Activated CD8-positive, alpha-beta T cell treated with anti-CD3 and anti-CD28 coated beads, Interleukin-2, amount 10 ng/mL, durations not matched to agents 7 days and 5 days (primary cell): ENCODE measurements around the gene STAMBP. TPM values are rescaled to one million over a fixed set of nuclear protein-coding genes. Genes with fewer than 3 reads are reported as not detected.

Experiments used
- ATAC-seq: fragments of 150-1000 bp; cut with Tn5 transposase; one replicate; pipeline ENCODE4 v1.10.0; 2021; ENCODE audit warnings: moderate library complexity
- CTCF ChIA-PET: fragments of 350-600 bp; sonication (Branson Sonifier 250); formaldehyde crosslinking; loops from one replicate; lab custom pipeline; 2021; ENCODE audit warnings: antibody characterized with exemption; lab: Charles Lee
- POLR2A ChIA-PET: fragments of 350-600 bp; sonication (Branson Sonifier 250); formaldehyde crosslinking; loops from one replicate; lab custom pipeline; 2021; ENCODE audit warnings: antibody characterized with exemption; lab: Charles Lee
- DNase-seq: peaks from one replicate; pipeline ENCODE4 v3.0.0-alpha.2; 2020
- H3K27ac Mint-ChIP-seq: one replicate; pipeline ENCODE4 v1.8.0; 2021; ENCODE audit warnings: mild to moderate bottlenecking, mixed read lengths
- H3K27me3 Mint-ChIP-seq: one replicate; pipeline ENCODE4 v1.8.0; 2021; ENCODE audit warnings: low read depth, mixed read lengths
- H3K36me3 Mint-ChIP-seq: one replicate; pipeline ENCODE4 v1.8.0; 2021; ENCODE audit warnings: low read depth, mixed read lengths
- H3K4me1 Mint-ChIP-seq: one replicate; pipeline ENCODE4 v1.8.0; 2021; ENCODE audit warnings: low read depth, mixed read lengths
- H3K4me3 Mint-ChIP-seq: one replicate; pipeline ENCODE4 v1.8.0; 2021; ENCODE audit warnings: mild to moderate bottlenecking, mixed read lengths
- H3K9me3 Mint-ChIP-seq: one replicate; pipeline ENCODE4 v1.8.0; 2022; ENCODE audit warnings: mixed read lengths; ENCODE audit not compliant: insufficient read depth
- total RNA-seq, 2 experiments: library from RNA; stranded (reverse); gene quantifications; one replicate each; pipeline ENCODE4 v1.2.3, GENCODE V29; 2021

STAMBP gene
- total RNA-seq, 2 experiments from 2014 or later = 33.6 to 34.9 TPM

DNA sequence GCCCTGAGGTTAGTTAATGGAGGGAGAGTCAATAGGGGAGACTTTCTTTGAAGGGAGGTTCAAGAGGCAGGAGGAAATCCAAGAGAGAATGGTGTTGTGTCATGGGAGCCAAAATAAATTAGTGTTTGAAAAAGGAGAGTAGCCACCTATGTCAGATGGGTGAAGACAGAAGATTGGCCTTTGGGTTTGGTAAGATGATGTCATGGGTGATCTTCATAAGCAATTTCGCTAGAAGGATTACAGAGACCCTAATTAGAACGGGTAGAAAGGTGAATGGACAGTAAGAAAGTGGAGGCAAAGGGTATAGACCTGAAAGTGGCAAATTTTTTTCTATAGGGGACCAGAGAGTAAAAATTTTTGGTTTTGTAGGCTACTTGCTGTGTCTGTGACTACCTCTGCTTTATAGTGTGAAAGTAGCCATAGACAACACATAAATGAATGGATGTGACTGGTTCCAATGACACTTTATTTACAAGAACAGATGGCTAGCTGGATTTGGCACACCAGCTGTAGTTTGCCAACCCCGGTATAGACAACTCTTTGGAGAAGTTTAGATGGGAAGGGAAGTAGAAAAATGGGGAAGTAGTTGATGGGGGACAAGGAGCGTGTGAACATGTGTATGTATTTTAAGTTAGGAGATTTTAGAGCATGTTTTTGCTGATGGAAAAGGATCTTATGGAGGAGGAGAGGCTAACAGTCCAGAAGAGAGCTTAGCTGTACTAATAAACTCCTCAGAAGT is 9.3 kb downstream of the STAMBP start:
- H3K36me3 Mint-ChIP-seq = peaks cover 25% of the 10 kb centered on the region
- H3K4me3 Mint-ChIP-seq = no peak overlapping the region
- CTCF ChIA-PET = interaction anchor here (1.2 to 2.3 kb wide), 3 partner anchors 10 to 497 kb away, joined by 6 to 12 read pairs (median 7); partner anchors contain the start of gene STAMBP
- ATAC-seq = no peak
- H3K9me3 Mint-ChIP-seq = no peaks in the 10 kb centered on the region
- POLR2A ChIA-PET = no interaction called here
- H3K4me1 Mint-ChIP-seq = peaks cover 2% of the 10 kb centered on the region
- no peak for DNase-seq
- H3K27ac Mint-ChIP-seq = no peak overlapping the region
- H3K27me3 Mint-ChIP-seq = no peaks in the 10 kb centered on the region

DNA sequence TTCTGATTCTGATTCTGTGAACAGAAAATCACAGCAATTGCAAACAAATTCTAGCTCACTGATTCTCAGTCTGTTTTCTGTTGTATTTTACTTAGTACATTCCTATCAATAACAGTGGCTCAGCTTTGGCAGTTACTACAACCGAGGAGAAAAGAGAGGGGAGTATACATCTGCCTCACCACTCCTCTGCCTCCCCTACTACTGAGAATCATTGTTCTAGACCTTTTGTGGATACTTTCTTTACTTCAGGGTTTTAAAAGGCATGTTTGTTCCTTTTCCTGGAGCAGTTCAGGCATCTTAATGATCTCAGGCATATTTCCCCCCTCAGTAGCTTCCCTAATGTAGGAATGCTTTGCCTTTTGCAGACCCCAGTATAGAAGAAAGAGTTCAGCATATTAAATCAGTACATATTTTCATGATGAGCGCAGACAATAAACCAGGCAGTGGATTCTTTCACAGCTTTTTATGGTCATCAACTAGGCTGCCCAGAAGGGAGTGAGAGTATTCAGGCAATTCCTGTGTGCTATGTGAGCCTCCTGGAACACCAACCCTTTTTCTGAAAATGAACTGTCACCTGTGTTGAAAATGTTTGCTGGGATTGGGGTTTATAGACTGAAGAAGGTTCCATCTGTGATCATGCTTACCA is 10.3 kb downstream of the STAMBP start:
- no peak for ATAC-seq
- POLR2A ChIA-PET = interaction anchor here (0.7 kb wide), 1 partner anchor 163 kb away, joined by 3 read pairs; no protein-coding TSS in a partner anchor
- H3K9me3 Mint-ChIP-seq = no peaks in the 10 kb centered on the region
- CTCF ChIA-PET = interaction anchor here (1.2 to 2.3 kb wide), 4 partner anchors 11 to 496 kb away, joined by 6 to 12 read pairs (median 8); partner anchors contain the start of gene STAMBP
- peaks cover 20% of the 10 kb centered on the region for H3K36me3 Mint-ChIP-seq
- H3K4me1 Mint-ChIP-seq = peaks cover 5% of the 10 kb centered on the region
- H3K27me3 Mint-ChIP-seq = no peaks in the 10 kb centered on the region
- DNase-seq = no peak
- H3K4me3 Mint-ChIP-seq = no peak overlapping the region
- H3K27ac Mint-ChIP-seq = no peak overlapping the region

DNA sequence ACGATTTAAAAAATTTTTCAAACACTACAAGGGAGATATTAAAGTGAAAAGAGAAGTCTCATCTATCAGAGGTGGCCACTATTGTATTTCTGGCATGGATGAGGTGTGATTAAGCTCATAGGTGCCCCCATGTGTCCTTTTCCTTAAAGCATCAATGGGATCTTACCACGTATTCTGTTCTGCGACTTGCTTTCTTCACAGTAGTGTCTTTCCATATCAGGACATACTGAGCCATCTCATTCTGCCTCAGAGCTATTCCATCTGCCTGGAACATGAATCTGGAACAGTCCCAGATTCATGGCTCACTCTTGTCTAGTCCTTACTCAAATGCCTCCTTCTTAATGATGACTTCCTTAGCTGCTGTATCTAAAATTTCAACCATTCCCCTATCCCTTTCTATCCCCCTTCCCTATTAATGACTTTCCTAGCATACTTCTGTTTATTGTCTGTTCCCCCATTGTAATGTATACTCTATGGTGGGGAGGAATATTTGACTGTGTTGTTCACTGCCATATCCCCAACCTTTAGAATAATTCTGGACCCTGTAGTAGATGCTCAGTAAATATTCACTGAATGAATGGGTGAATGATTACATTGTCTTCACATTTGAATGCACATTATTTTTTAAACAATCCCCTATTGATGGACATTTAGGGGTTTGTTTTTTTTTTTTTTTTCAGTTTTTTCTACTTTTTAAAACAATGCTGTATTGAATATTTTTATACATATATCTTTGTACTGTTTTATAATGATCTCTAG is 11.1 kb downstream of the STAMBP start:
- H3K27ac Mint-ChIP-seq = no peak overlapping the region
- POLR2A ChIA-PET = no interaction called here
- CTCF ChIA-PET = interaction anchor here (2.2 to 2.3 kb wide), 3 partner anchors 11 to 16 kb away, joined by 7 to 12 read pairs (median 8); partner anchors contain the start of gene STAMBP

DNA sequence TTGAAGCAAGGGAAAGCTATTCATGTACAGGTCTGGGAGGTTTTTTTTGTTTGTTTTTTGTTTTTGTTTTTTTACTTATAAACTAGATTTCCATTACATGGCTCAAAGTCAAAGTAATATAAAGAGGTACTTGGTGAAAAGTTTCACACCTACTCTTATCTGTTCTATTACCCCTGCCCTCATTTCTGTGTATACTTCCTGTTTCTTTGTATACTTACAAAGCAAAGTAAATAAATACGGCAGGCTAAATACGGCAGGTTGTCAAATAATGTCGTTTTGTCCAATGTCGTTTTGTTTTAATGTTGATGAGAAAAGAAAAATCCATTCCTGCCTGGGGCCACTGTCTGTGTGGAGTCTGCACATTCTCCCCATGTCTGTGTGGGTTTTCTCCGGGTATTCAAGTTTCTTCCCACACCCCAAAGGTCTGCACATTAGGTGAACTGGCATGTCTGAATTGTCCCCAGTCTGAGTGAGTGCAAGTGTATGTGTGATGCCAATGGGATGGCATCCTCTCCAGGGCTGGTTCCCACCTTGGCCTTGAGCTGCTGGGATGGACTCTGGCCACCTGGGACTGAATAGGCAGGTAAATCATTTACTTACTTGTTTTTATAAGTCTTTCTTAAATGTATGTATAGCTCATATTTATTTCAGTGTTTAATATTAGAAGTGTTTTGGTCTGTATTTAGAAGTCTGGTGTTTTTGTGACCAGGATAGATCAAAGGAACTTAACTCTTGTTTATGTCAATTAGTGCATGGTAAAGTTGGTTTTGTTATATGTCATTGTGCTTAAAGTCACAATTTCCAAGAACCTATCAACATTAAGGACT is 13.4 kb downstream of the STAMBP start:
- H3K4me1 Mint-ChIP-seq = peaks cover 8% of the 10 kb centered on the region
- DNase-seq = no peak
- ChIA-PET POLR2A (interaction anchor here (0.6 kb wide), 2 partner anchors 56 to 274 kb away, joined by 3 to 4 read pairs; no protein-coding TSS in a partner anchor), CTCF (interaction anchor here (1.2 to 2.0 kb wide), 3 partner anchors 16 to 18 kb away, joined by 3 to 8 read pairs (median 5); no protein-coding TSS in a partner anchor)
- peaks cover 27% of the 10 kb centered on the region for H3K36me3 Mint-ChIP-seq
- ATAC-seq = no peak
- H3K9me3 Mint-ChIP-seq = no peaks in the 10 kb centered on the region
- no peak overlapping the region for H3K4me3 Mint-ChIP-seq
- H3K27me3 Mint-ChIP-seq = no peaks in the 10 kb centered on the region
- H3K27ac Mint-ChIP-seq = peak overlapping the region; percentile 36

More for the DNA sequence above, 11.1 kb downstream of the STAMBP start:
- Mint-ChIP-seq H3K4me3 (no peak overlapping the region), H3K27me3 (no peaks in the 10 kb centered on the region), H3K9me3 (no peaks in the 10 kb centered on the region), H3K4me1 (peaks cover 10% of the 10 kb centered on the region), H3K36me3 (peaks cover 22% of the 10 kb centered on the region)
- ATAC-seq (no peak), DNase-seq (no peak)

DNA sequence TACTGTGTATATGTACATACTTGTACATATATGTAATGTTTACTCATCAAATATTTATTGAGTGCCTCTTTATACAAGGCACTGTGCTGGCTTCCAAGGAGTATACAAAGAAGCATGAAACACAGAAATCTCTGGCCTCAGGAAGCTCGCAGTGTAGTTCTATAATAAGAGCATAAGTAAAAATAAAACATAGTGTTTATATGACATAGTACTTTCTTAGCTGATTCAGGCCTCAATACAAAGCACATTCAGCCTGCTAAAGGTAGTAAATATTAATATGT is 13.9 kb downstream of the STAMBP start:
- POLR2A ChIA-PET = interaction anchor here (0.6 kb wide), 1 partner anchor 56 kb away, joined by 4 read pairs; no protein-coding TSS in a partner anchor
- CTCF ChIA-PET = interaction anchor here (1.5 to 2.0 kb wide), 3 partner anchors 14 to 19 kb away, joined by 5 to 8 read pairs (median 5); partner anchors contain the start of gene STAMBP
- no peaks in the 10 kb centered on the region for H3K9me3 Mint-ChIP-seq
- H3K27me3 Mint-ChIP-seq = no peaks in the 10 kb centered on the region
- no peak overlapping the region for H3K27ac Mint-ChIP-seq
- H3K36me3 Mint-ChIP-seq = peaks cover 30% of the 10 kb centered on the region
- no peak for DNase-seq
- peaks cover 8% of the 10 kb centered on the region for H3K4me1 Mint-ChIP-seq
- no peak overlapping the region for H3K4me3 Mint-ChIP-seq
- ATAC-seq = no peak

DNA sequence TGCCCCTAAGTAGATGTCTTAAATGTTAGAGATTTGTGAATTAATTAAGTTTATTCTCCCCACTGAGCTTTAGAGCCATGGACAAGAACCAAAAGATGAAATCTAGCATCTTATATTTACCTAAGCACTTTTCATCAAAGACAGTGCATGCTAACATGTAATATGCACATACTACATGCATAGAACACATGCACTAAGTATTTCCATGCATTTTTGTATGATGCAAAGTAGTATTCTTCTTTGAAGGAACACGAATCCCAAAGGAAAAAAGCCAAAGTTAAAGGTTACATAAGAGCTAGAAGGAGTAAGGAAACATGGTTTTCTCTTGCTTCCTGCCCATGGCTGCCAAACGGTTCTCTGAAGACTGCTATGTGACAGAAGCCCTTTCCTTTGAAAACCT is 15.3 kb downstream of the STAMBP start:
- no peak overlapping the region for H3K4me3 Mint-ChIP-seq
- H3K36me3 Mint-ChIP-seq = peaks cover 39% of the 10 kb centered on the region
- no peak for DNase-seq
- no peak for ATAC-seq
- no peaks in the 10 kb centered on the region for H3K9me3 Mint-ChIP-seq
- H3K27ac Mint-ChIP-seq = peak overlapping the region; percentile 1
- H3K27me3 Mint-ChIP-seq = no peaks in the 10 kb centered on the region
- ChIA-PET CTCF (interaction anchor here (1.4 to 2.0 kb wide), 5 partner anchors 11 to 303 kb away, joined by 3 to 8 read pairs (median 5); partner anchors contain the start of gene STAMBP), POLR2A (no interaction called here)
- H3K4me1 Mint-ChIP-seq = peaks cover 8% of the 10 kb centered on the region

DNA sequence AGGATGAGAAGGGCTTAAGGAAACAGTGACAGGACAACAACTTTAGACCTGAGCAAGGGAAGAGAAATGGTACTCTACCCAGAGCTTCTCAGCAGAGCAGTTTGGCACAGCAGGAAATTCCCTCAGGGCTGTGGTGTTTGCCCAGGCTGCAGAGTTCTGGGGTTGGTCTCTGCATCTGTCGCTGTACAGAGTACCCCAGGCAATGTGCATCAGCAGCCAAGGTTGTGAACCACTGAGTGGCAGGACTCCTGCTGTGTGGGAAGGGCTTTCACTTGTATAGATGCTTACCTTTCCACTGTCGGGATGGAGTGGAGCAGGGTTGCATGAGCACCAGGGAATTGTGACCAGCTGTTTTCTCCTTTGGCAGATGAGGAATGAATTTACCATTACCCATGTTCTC is 21.2 kb downstream of the STAMBP start:
- no peak for ATAC-seq
- Mint-ChIP-seq H3K27ac (no peak overlapping the region), H3K4me3 (no peak overlapping the region), H3K4me1 (no peaks in the 10 kb centered on the region), H3K9me3 (no peaks in the 10 kb centered on the region), H3K36me3 (peaks cover 47% of the 10 kb centered on the region), H3K27me3 (no peaks in the 10 kb centered on the region)
- no peak for DNase-seq
- ChIA-PET POLR2A (no interaction called here), CTCF (interaction anchor here (1.5 kb wide), 1 partner anchor 138 kb away, joined by 3 read pairs; no protein-coding TSS in a partner anchor)

DNA sequence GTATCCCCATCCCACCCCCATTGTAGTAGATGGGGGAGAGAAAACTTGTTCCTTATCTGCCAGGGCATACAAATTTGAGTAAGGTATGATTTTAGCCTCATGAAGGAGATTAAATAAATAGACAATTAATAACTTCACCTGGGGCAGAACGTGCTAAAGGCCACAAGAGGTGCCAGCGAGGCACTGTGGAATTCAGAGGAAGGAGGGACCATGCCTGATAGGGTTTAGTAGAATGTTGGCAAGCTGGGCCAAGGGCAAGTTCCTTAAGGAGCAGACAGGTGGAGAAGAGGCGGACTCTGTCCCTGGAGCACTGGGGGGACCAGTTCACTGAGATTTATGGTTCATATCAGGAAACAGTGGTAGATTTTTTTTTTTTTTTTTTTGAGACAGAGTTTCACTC is 22.5 kb downstream of the STAMBP start:
- H3K36me3 Mint-ChIP-seq = peaks cover 49% of the 10 kb centered on the region
- H3K27ac Mint-ChIP-seq = no peak overlapping the region
- ATAC-seq (peak; percentile 53), DNase-seq (no peak)
- no peaks in the 10 kb centered on the region for H3K9me3 Mint-ChIP-seq
- no peaks in the 10 kb centered on the region for H3K27me3 Mint-ChIP-seq
- POLR2A ChIA-PET = no interaction called here
- no peaks in the 10 kb centered on the region for H3K4me1 Mint-ChIP-seq
- H3K4me3 Mint-ChIP-seq = no peak overlapping the region
- CTCF ChIA-PET = interaction anchor here (1.5 kb wide), 1 partner anchor 137 kb away, joined by 3 read pairs; no protein-coding TSS in a partner anchor

DNA sequence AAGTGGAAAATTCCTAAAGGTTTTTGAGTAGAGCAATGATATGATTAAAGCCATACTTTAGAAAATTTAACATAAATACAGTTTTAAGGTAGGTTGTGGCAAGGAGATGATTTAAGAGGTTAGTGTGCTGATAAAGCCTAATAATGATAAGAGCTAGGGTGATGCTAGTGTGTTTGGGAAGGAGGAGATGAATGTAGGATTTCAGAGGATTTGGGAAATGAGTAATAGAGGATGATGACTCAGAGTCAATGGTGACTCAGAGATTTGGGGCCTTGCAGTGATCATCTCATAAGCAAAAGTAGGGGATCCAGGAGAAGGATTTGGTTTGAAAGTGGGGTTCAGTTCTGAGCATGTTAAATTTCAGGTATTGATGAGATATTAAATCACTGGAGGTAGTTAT is 23.3 kb downstream of the STAMBP start:
- no peak overlapping the region for H3K4me3 Mint-ChIP-seq
- DNase-seq = no peak
- H3K36me3 Mint-ChIP-seq = peaks cover 55% of the 10 kb centered on the region
- no peak overlapping the region for H3K27ac Mint-ChIP-seq
- H3K9me3 Mint-ChIP-seq = no peaks in the 10 kb centered on the region
- ChIA-PET CTCF (no interaction called here), POLR2A (no interaction called here)
- no peaks in the 10 kb centered on the region for H3K4me1 Mint-ChIP-seq
- no peak for ATAC-seq
- no peaks in the 10 kb centered on the region for H3K27me3 Mint-ChIP-seq

DNA sequence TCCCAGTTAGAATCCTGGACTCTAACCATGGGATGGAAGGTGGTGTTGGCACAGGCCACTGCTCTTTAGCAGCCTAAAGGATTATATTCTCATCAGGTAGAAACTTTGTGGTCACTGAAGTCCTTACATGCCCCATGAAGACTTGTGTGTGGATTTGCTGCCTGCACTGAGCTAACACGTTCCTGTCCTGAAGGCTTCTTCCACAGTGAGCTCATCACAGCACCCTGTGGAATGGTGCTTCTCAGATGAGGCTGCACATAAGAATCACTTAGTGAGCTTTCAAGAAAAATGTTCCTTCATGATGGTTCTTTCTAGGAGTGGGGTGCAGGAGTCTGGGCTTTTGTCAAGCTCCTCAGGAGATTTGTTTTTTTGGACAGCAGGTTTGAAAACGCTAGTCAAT is 26.8 kb downstream of the STAMBP start:
- ChIA-PET CTCF (interaction anchor here (1.4 to 1.9 kb wide), 3 partner anchors 10 to 108 kb away, joined by 3 to 5 read pairs (median 5); partner anchors contain the start of gene STAMBP), POLR2A (interaction anchor here (1.7 kb wide), 1 partner anchor 19 kb away, joined by 3 read pairs; no protein-coding TSS in a partner anchor)
- no peaks in the 10 kb centered on the region for H3K9me3 Mint-ChIP-seq
- ATAC-seq (no peak), DNase-seq (no peak)
- no peak overlapping the region for H3K4me3 Mint-ChIP-seq
- H3K27ac Mint-ChIP-seq = no peak overlapping the region
- H3K4me1 Mint-ChIP-seq = peaks cover 3% of the 10 kb centered on the region
- H3K36me3 Mint-ChIP-seq = peaks cover 45% of the 10 kb centered on the region
- no peaks in the 10 kb centered on the region for H3K27me3 Mint-ChIP-seq
